NCI-H82 (cell line): ENCODE data around the gene RFPL1.
"Not testable (repeated sequence)": the region's sequence is repeated elsewhere in the genome, so short reads cannot be mapped to it uniquely, and the experiment has no call there.

ENCODE experiments used
- DNase-seq: peaks from one replicate; lab custom pipeline; 2025; lab: John Stamatoyannopoulos, UW

RFPL1 gene

DNA sequence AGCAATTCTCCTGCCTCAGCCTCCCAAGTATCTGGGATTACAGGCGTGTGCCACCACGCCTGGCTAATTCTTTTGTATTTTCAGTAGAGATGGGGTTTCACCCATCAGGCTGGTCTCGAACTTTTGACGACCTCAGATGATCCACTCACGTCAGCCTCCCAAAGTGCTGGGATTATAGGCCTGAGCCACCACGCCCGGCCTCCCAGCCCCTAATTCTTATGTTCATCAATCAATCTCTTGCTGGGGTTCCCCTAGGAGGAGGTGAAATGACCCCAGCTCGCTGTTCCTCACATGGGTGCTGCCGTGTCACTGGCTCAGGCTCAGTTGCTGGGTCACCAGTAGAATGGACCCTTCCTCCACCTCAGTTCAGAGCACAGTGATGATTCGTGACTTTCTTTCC lies at the start of gene RFPL1:
TSS of gene RFPL1 (plus strand) at position 301 of the 400 bp plus-strand sequence.
- peak; percentile 9 for DNase-seq

DNA sequence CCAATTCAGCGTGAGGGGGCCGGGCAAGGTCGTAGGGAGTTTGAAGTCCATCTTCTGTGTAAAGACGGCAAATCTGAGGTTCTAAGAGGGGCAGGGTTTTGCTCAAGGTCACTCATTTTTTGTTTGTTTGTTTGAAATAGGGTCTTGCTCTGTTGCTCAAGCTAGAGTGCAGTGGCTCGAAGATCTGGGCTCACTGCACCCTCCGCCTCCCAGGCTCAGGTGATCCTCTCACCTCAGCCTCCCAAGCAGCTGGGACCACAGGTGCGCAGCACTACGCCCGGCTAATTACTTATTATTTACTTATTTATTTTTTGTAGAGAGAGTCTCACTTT lies 49.7 kb upstream of the RFPL1 start:
- DNase-seq, result no peak

GRCh38 chr22:29390270-29390669 lies 48.1 kb upstream of the RFPL1 start:
- no peak for DNase-seq

GRCh38 chr22:29391546-29391945 lies 46.8 kb upstream of the RFPL1 start:
- no peak for DNase-seq

GRCh38 chr22:29393019-29393608 lies 45.3 kb upstream of the RFPL1 start:
- no peak for DNase-seq

DNA sequence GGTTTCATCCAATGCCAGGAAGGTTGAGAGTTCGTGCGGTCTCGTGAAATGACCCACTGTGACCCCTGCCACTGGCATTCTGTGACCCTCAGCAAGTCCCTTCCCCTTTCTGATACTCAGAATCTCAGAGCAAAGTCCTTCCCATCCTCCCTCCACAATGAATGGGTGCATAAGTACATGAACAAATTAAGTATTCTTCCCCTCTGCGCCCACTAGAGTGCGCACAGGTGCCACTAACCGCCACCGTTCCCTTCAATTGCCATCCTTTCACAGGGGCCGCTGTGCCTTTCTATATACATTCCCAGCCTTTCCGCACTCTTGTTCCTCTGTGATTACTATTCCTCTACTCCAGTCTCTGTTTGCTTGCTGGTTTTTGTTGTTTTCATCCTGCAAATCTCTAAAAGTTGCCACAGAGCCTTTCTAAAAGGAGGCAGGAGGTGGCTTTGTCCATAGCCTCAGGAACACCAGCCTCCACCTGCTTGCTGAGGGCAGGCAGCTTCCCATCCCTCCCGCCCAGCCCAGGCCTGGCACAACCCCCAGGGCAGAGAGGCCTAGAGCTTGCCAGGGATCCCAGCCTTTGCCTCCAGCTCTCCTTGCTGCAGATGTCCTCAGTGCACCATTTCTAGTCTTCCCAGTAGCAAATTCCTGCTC lies 43.3 kb upstream of the RFPL1 start:
- DNase-seq, result peak; percentile 91

- peak; percentile 61 for DNase-seq
These were observed 42.3 kb upstream of the RFPL1 start for GRCh38 chr22:29396126-29396525.

- DNase-seq, result no peak
These were observed 40.6 kb upstream of the RFPL1 start for GRCh38 chr22:29397791-29398190.

DNA sequence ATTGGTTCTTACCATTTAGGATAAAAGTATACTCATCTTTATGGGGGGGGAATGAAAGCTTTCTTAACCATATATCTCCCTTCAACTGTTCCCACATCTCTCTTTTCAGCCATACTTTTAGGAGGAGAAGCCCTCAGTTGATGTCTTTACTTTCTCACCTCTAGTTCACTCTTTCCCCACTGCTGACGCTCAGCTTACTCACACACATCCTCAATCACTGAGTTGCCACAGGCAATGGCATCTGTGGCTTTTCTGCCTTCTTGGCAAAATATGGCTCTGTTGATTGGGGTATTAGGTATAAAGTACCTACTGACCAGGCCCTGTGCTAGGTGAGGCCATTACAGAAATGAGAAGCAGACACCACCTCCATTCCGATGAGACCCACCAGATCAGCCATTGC lies 37.8 kb upstream of the RFPL1 start:
- DNase-seq, result no peak

- DNase-seq, result not testable (repeated sequence)
These were observed 36.8 kb upstream of the RFPL1 start for GRCh38 chr22:29401538-29401937.

- DNase-seq, result no peak
These were observed 29.4 kb upstream of the RFPL1 start for GRCh38 chr22:29408940-29409339.

- DNase-seq, result not testable (repeated sequence)
These were observed 26.7 kb upstream of the RFPL1 start for GRCh38 chr22:29411569-29412211.

- peak; percentile 38 for DNase-seq
These were observed 25.6 kb upstream of the RFPL1 start for GRCh38 chr22:29412772-29413171.

- DNase-seq, result not testable (repeated sequence)
These were observed 23.3 kb upstream of the RFPL1 start for GRCh38 chr22:29414951-29415591.

- not testable (repeated sequence) for DNase-seq
These were observed 19.7 kb upstream of the RFPL1 start for GRCh38 chr22:29418704-29419103.

- no peak for DNase-seq
These were observed 11.9 kb upstream of the RFPL1 start for GRCh38 chr22:29426476-29426875.

- DNase-seq, result no peak
These were observed 11.1 kb upstream of the RFPL1 start for GRCh38 chr22:29427176-29427760.

- DNase-seq, result peak; percentile 9
These were observed 6.4 kb upstream of the RFPL1 start for GRCh38 chr22:29431986-29432385.

DNA sequence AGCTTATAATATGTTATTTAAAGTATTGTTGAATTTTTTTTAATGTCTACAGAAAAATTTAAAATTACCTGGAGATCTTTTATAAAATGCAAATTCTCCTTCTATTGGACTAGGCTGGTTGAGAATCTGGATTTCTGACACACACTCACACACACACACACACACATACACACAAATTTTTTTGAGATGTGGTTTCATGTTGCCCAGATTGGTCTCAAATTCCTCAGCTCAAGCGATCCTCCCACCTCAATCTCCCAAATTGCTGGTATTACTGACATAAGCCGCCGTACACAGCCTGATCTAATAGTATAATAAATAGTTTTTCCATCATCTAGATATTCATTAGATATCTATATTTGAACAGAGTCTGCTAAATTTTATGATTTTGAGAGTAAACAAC lies 4.5 kb upstream of the RFPL1 start:
- peak; percentile 41 for DNase-seq

- peak; percentile 62 for DNase-seq
These were observed 4.1 kb upstream of the RFPL1 start for GRCh38 chr22:29434288-29434687.

DNA sequence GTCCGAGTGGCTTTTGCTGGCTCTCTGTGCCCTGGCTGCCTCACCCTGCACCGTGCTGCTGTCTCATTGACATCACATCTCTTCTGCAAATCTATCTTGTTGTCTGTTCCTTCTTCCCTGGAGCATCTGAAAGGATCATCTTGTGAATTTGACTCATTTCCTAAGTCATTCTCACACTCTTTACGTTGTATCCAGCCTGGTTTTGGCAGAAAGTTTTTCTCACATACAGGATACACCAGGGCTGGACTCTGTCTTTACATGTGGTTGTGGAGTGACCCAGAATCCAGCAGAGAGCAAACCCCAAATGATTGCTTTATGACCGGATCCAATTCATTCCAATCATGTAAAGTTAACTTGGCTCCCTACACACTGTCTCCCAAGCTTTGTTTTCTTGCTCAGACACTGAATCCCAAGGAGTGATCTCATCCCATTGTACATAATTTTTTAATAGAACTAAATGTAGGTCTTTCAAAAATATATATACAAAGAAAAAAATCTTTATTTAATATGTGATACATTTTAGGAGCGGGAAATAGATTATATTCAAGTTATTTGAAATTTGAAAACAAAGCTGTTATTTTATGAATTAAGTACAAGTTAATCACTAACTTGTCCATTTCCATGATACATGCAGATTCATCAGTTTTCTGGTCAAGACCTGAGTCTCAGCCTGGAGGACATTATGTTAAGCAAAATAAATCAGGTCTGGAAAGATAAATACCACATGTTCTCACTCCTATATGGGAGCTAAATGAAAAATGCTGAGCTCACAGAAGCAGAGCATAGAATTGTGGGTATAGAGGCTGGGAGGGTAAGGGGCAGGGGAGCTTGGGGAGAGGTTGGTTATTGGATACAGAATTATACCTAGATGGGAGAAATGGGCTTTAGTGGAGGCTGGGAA lies 2.9 kb upstream of the RFPL1 start:
- no peak for DNase-seq

DNA sequence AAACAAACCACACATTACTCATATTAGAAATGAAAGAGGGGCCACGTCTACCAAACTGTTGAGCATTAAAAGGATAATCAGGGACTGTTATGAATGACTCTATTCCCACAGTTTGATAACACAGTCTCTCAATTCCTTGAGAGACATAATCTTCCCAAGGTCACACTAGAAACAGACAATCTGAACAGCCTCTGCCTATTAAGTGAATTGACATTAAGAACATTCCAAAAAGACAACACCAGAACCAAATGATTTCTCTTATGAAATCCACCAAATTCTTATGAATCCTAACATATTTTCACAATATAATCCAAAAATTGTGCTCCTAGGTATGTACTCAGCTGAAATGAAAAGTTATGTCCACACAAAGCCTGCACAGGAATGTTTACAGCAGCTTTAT lies 4.6 kb downstream of the RFPL1 start:
- DNase-seq, result no peak
